ENCODE results near the gene IQCN.
"Not testable (repeated sequence)": the region's sequence is repeated elsewhere in the genome, so short reads cannot be mapped to it uniquely, and the experiment has no call there.

Gene IQCN

DNA sequence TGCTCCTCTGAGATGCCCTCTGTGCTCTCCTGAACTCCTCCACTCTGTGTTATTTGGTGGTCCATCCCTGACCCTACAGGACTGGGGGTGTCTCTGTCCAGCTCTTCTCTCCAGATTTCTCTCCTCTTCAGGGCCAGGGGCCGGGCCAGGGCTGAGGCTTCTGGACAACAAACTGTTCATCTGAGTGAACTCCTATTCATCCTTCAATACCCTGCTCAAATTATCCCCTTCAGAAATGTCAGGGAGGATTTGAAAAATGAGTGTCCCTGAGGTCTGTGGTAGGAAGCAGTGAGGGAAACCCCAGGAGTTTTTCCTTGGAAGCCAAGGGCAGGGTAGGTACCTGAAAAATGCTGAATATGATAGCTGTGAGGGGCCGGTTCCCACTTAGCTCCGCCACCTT is 55.7 kb downstream of the IQCN start:
- TF ChIP-seq, protein P1, sequence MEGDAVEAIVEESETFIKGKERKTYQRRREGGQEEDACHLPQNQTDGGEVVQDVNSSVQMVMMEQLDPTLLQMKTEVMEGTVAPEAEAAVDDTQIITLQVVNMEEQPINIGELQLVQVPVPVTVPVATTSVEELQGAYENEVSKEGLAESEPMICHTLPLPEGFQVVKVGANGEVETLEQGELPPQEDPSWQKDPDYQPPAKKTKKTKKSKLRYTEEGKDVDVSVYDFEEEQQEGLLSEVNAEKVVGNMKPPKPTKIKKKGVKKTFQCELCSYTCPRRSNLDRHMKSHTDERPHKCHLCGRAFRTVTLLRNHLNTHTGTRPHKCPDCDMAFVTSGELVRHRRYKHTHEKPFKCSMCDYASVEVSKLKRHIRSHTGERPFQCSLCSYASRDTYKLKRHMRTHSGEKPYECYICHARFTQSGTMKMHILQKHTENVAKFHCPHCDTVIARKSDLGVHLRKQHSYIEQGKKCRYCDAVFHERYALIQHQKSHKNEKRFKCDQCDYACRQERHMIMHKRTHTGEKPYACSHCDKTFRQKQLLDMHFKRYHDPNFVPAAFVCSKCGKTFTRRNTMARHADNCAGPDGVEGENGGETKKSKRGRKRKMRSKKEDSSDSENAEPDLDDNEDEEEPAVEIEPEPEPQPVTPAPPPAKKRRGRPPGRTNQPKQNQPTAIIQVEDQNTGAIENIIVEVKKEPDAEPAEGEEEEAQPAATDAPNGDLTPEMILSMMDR (IDR thresholded peaks at IDR 0.05; ENCODE audit: insufficient read depth, low read depth, low read length, missing control alignments): no peak
- no peak overlapping the region for H3K4me3 ChIP-seq (ENCODE audit: low read length)
- DNase-seq (ENCODE audit: low read depth): no peak

DNA sequence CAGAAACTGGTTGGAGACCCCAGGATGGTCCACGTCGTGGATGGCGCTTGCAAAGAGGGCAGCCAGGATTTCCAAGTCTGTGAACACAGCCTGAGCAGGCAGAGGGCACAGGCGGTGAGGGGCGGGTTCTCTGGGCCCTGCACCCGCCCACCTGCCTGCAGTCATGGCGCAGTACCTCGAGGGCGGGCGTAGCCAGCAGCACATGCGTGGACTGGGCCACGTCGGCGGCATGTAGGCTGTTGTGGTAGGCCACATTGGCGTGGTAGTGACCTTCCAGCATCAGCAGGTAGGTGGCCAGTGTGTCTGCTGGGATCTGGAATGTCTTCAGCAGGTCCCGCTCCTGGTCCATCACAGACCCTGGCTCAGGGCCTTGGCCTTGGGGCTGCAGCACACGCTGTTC is 56.1 kb downstream of the IQCN start:
- no peak for DNase-seq (ENCODE audit: low read depth)
- TF ChIP-seq, protein P1 (IDR thresholded peaks at IDR 0.05; ENCODE audit: insufficient read depth, low read depth, low read length, missing control alignments): no peak
- H3K4me3 ChIP-seq (ENCODE audit: low read length): no peak overlapping the region

DNA sequence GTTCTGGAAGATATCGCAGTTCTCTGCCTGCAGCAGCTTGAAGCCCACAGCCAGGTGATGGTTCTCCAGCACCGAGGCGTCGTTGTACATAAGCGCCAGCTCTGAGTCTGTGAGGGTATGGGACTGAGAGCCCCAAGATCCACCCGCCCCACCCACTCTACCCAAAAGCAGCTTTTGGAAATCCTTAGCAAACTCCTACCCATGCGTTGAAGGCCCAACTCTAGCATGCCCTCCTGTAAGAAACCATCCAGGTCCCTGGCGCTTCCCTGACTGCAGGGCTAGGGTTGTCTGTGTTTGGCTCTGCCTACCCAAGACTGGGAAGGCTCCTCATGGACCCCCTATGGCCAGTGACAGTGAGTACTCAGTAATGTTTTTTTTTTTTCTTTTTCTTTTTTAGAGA is 57.5 kb downstream of the IQCN start:
- TF ChIP-seq, protein P1 (IDR thresholded peaks at IDR 0.05; ENCODE audit: insufficient read depth, low read depth, low read length, missing control alignments): no peak
- DNase-seq (ENCODE audit: low read depth): no peak
- H3K4me3 ChIP-seq (ENCODE audit: low read length): no peak overlapping the region

DNA sequence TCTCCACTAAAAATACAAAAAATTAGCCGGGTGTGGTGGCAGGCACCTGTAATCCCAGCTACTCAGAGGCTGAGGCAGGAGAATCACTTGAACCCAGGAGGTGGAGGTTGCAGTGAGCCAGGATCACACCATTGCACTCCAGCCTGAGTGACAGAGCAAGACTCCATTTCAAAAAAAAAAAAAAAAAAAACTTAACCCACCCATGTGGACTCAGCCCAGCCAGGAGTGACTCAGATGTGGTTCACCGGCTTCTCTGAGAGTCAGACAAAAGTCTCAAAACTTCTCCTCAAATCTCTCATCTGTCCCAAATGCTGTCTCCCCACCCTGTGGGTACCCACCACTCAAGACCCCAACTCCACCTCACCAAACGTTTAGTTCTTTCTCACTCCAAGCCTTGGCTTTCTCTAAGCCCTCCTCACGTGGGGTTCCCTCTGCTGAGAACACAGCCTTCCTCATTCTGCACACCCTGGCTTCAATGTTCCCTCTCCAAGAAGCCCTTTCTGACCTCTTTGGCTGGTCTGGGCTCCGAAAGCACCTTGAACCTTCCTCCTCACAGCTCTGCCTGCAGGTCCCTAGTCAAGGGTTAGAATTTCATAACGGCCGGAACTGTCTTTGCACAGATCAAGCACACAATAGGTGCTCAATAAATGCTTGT is 59.3 kb downstream of the IQCN start:
- TF ChIP-seq, protein P1 (IDR thresholded peaks at IDR 0.05; ENCODE audit: insufficient read depth, low read depth, low read length, missing control alignments): no peak
- DNase-seq (ENCODE audit: low read depth): peak; percentile 65

DNA sequence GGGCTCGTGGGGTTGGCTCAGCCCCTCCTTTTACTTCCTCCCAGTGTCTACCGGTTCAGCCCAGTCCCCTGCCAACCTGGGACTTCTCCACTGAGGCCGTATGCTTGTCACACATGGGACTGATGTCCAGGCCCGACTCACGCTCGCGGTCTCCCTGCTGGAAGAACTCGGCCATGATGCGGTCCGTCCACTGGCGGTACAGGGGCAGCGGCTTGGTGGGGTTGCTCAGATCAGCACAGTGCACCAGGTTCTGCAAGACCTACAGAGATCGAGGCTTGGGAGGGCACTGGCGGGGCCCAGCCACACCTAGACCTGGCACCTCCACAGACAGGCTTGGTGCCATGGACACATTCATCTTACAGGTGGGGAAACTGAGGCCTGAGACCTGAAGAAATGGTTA is 62.6 kb downstream of the IQCN start:
- TF ChIP-seq, protein P1 (IDR thresholded peaks at IDR 0.05; ENCODE audit: insufficient read depth, low read depth, low read length, missing control alignments): no peak
- no peak for DNase-seq (ENCODE audit: low read depth)
- no peak overlapping the region for H3K4me3 ChIP-seq (ENCODE audit: low read length)

More for the DNA sequence above, 59.3 kb downstream of the IQCN start:
- H3K4me3 ChIP-seq (ENCODE audit: low read length): no peak overlapping the region

DNA sequence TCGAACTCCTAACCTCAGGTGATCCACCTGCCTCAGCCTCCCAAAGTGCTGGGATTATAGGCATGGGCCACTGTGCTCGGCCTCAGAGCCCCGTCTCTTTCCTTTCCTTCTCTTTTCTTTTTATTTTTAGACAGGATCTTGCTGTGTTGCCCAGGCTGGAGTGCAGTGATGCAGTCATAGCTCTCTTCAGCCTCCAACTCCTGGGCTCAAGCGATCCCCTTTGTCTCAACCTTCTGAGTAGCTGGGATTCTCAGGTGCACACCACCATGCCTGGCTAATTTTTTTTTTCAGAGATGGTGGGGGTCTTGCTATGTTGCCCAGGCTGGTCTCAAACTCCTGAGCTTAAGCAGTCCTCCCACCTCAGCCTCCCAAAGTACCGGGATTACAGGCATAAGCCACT is 64.3 kb downstream of the IQCN start:
- H3K4me3 ChIP-seq (ENCODE audit: low read length); DNase-seq (ENCODE audit: low read depth): not testable (repeated sequence)

DNA sequence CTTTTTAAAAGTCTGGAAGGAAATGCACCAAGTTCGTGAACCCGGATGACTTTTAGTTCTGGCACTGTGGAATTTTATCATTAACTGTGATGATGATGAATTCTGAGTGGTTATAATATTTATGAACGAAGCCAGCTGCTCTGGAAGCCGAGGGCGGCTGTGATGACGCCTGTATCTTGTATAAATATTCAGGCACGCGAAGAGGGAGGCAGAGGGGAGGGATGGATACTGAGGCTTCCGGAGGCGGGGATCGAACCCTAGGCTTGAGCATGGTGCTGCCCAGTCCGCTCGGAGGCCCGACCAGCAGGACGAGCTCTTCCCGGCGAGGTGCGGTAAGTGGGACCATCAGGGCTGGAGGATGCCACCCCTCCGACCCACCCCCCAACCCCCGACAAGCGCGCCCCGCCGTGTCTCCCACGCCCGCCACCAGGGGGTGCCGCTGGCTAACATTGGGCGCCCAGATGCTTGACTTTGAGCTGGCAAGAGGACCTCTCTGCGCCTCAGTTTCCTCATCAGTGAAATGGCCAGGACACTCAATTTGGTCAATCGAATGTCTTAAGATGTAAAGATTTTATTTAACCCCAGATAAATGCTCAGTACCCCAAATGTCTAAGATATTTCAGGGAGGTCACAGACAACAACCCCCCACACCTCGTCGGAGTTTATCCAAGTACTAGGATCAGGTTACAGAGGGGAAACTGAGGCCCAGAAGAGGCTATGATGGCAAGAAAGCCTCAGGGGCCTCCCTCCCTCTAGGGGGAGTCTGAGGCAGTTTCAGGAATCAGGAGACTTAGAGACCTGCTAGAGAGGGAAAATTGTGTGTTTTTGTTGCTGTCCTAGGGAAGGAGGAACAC is 65.9 kb downstream of the IQCN start:
- TF ChIP-seq, protein P1 (IDR thresholded peaks at IDR 0.05; ENCODE audit: insufficient read depth, low read depth, low read length, missing control alignments): peak; percentile 53
- no peak overlapping the region for H3K4me3 ChIP-seq (ENCODE audit: low read length)
- DNase-seq (ENCODE audit: low read depth): no peak

Data from epithelial cell of esophagus (primary cell).